Progenitor cell of endocrine pancreas (in vitro differentiated cells): ENCODE results near the gene PHLDA1. TPM values are rescaled to one million over a fixed set of nuclear protein-coding genes. Genes with fewer than 3 reads are reported as not detected.

Experiments
- DNase-seq: peaks from one replicate; pipeline ENCODE4 v3.0.0; 2021; ENCODE audit warnings: low spot score; ENCODE audit not compliant: unreplicated experiment
- H3K27ac Mint-ChIP-seq: 2 replicates; pipeline ENCODE4 v1.8.0; 2021; ENCODE audit warnings: mild to moderate bottlenecking, moderate library complexity, mixed read lengths
- H3K27me3 Mint-ChIP-seq: 2 replicates; pipeline ENCODE4 v1.8.0; 2021; ENCODE audit warnings: mixed read lengths
- H3K36me3 Mint-ChIP-seq: 2 replicates; pipeline ENCODE4 v1.8.0; 2022; ENCODE audit warnings: mixed read lengths; ENCODE audit not compliant: insufficient read depth
- H3K4me1 Mint-ChIP-seq: 2 replicates; pipeline ENCODE4 v1.8.0; 2021; ENCODE audit warnings: low read depth, mixed read lengths
- H3K4me3 Mint-ChIP-seq: 2 replicates; pipeline ENCODE4 v1.8.0; 2021; ENCODE audit warnings: low read depth, mild to moderate bottlenecking, moderate library complexity, mixed read lengths
- H3K9me3 Mint-ChIP-seq: 2 replicates; pipeline ENCODE4 v1.8.0; 2021; ENCODE audit warnings: low read depth, mixed read lengths
- CTCF ChIP-seq: fragments of 200-600 bp; sonication (generic); IDR thresholded peaks from one replicate; pipeline ENCODE4 v1.5.0; 2021; ENCODE audit warnings: antibody characterized with exemption, mild to moderate bottlenecking; ENCODE audit not compliant: unreplicated experiment
- total RNA-seq: library from RNA; stranded (reverse); gene quantifications from 2 replicates; pipeline ENCODE4 v1.2.1, GENCODE V29; 2021

The PHLDA1 gene
- total RNA-seq, 1 donor from 2014 or later: 45.4 TPM

- no peak overlapping the region for H3K4me3 Mint-ChIP-seq
- peaks cover 7% of the 10 kb centered on the region for H3K4me1 Mint-ChIP-seq
- H3K27ac Mint-ChIP-seq: no peak overlapping the region
- H3K9me3 Mint-ChIP-seq: no peaks in the 10 kb centered on the region
- no peak for TF ChIP-seq CTCF
- no peaks in the 10 kb centered on the region for H3K27me3 Mint-ChIP-seq
- no peak for DNase-seq
- H3K36me3 Mint-ChIP-seq: no peaks in the 10 kb centered on the region
Measured at GRCh38 chr12:75998292-75999063, 33.1 kb downstream of the PHLDA1 start.

- no peaks in the 10 kb centered on the region for H3K9me3 Mint-ChIP-seq
- no peak for DNase-seq
- H3K4me1 Mint-ChIP-seq: peaks cover 10% of the 10 kb centered on the region
- no peak overlapping the region for H3K27ac Mint-ChIP-seq
- H3K4me3 Mint-ChIP-seq: no peak overlapping the region
- no peaks in the 10 kb centered on the region for H3K27me3 Mint-ChIP-seq
- no peaks in the 10 kb centered on the region for H3K36me3 Mint-ChIP-seq
- no peak for TF ChIP-seq CTCF
Measured at GRCh38 chr12:75997658-75998057, 33.9 kb downstream of the PHLDA1 start.

- H3K4me3 Mint-ChIP-seq: no peak overlapping the region
- H3K4me1 Mint-ChIP-seq: peaks cover 10% of the 10 kb centered on the region
- no peaks in the 10 kb centered on the region for H3K27me3 Mint-ChIP-seq
- no peak for TF ChIP-seq CTCF
- no peak overlapping the region for H3K27ac Mint-ChIP-seq
- no peak for DNase-seq
- H3K9me3 Mint-ChIP-seq: no peaks in the 10 kb centered on the region
- H3K36me3 Mint-ChIP-seq: no peaks in the 10 kb centered on the region
Measured at GRCh38 chr12:75996861-75997447, 34.6 kb downstream of the PHLDA1 start.

- Mint-ChIP-seq H3K27ac (no peak overlapping the region), H3K27me3 (no peaks in the 10 kb centered on the region), H3K36me3 (no peaks in the 10 kb centered on the region), H3K4me3 (no peak overlapping the region), H3K9me3 (no peaks in the 10 kb centered on the region), H3K4me1 (peaks cover 11% of the 10 kb centered on the region)
- DNase-seq: no peak
- no peak for TF ChIP-seq CTCF
Measured at GRCh38 chr12:75995691-75996090, 35.9 kb downstream of the PHLDA1 start.

GRCh38 chr12:75994069-75994740, 37.4 kb downstream of the PHLDA1 start:
- no peaks in the 10 kb centered on the region for H3K36me3 Mint-ChIP-seq
- no peak overlapping the region for H3K4me3 Mint-ChIP-seq

More at GRCh38 chr12:75994069-75994740, 37.4 kb downstream of the PHLDA1 start:
- Mint-ChIP-seq H3K4me1 (peaks cover 21% of the 10 kb centered on the region), H3K27me3 (no peaks in the 10 kb centered on the region), H3K9me3 (peaks cover under 1% of the 10 kb centered on the region), H3K27ac (no peak overlapping the region)
- DNase-seq: no peak
- no peak for TF ChIP-seq CTCF
